ENCODE data around the gene ARID1B. TPM values are rescaled to one million over a fixed set of nuclear protein-coding genes. Genes with fewer than 3 reads are reported as not detected.
"Not testable (repeated sequence)": the region's sequence is repeated elsewhere in the genome, so short reads cannot be mapped to it uniquely, and the experiment has no call there.

ARID1B gene
- total and polyA plus RNA-seq, 9 donors = 44.2 to 72.5 (median 63.5) TPM

GRCh38 chr6:156980948-156981347, 203.8 kb downstream of the ARID1B start:
- Histone ChIP-seq H3K4me1 (ENCODE audit: control insufficient read depth, insufficient read depth, low read length) (peaks cover 8% of the 10 kb centered on the region), H3K36me3 (ENCODE audit: control insufficient read depth, insufficient read depth, low read length) (no peaks in the 10 kb centered on the region), H3K9me3 (replicated peaks; ENCODE audit: control insufficient read depth, low read depth, low read length) (no peaks in the 10 kb centered on the region), H3K4me3 (ENCODE audit: low read length) (no peak overlapping the region), H3K27ac (ENCODE audit: low read length) (no peak overlapping the region), H3K27me3 (ENCODE audit: control insufficient read depth, insufficient read depth, low read length) (no peaks in the 10 kb centered on the region)
- DNase-seq = no peak
- WGBS (ENCODE audit: insufficient coverage) = no CpG with 5 or more reads among the region's 2 CpGs

GRCh38 chr6:156982168-156982567, 205.0 kb downstream of the ARID1B start:
- Histone ChIP-seq H3K27ac (ENCODE audit: low read length) (no peak overlapping the region), H3K4me3 (ENCODE audit: low read length) (no peak overlapping the region), H3K9me3 (replicated peaks; ENCODE audit: control insufficient read depth, low read depth, low read length) (no peaks in the 10 kb centered on the region), H3K27me3 (ENCODE audit: control insufficient read depth, insufficient read depth, low read length) (no peaks in the 10 kb centered on the region), H3K4me1 (ENCODE audit: control insufficient read depth, insufficient read depth, low read length) (peaks cover 5% of the 10 kb centered on the region), H3K36me3 (ENCODE audit: control insufficient read depth, insufficient read depth, low read length) (no peaks in the 10 kb centered on the region)
- 83% methylated on average over 1 of the region's 3 CpGs for WGBS (ENCODE audit: insufficient coverage)
- no peak for DNase-seq

DNA sequence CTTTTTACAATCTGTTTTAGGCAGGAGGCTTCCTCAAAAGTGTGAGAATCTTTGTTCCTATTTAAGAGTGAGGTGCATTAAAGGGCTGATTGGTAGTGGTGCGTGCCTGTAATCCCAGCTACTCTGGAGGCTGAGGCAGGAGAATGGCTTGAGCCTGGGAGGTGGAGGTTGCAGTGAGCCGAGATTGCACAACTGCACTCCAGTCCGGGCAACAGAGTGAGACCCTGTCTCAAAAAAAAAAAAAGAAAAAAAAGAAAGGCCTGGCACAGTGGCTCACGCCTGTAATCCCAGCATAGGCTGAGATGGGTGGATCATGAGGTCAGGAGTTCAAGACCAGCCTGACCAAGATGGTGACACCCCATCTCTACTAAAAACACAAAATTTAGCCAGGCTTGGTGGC, 205.7 kb downstream of the ARID1B start:
- H3K27ac ChIP-seq (ENCODE audit: low read length); H3K9me3 ChIP-seq (replicated peaks; ENCODE audit: control insufficient read depth, low read depth, low read length); DNase-seq; H3K4me3 ChIP-seq (ENCODE audit: low read length); H3K27me3 ChIP-seq (ENCODE audit: control insufficient read depth, insufficient read depth, low read length); H3K36me3 ChIP-seq (ENCODE audit: control insufficient read depth, insufficient read depth, low read length); H3K4me1 ChIP-seq (ENCODE audit: control insufficient read depth, insufficient read depth, low read length): not testable (repeated sequence)
- 82% methylated on average over 1 of the region's 4 CpGs for WGBS (ENCODE audit: insufficient coverage)

GRCh38 chr6:156984178-156984738, 207.1 kb downstream of the ARID1B start:
- no peaks in the 10 kb centered on the region for H3K36me3 ChIP-seq (ENCODE audit: control insufficient read depth, insufficient read depth, low read length)
- peaks cover 2% of the 10 kb centered on the region for H3K4me1 ChIP-seq (ENCODE audit: control insufficient read depth, insufficient read depth, low read length)
- no peak for DNase-seq
- no peaks in the 10 kb centered on the region for H3K9me3 ChIP-seq (replicated peaks; ENCODE audit: control insufficient read depth, low read depth, low read length)
- no peak overlapping the region for H3K4me3 ChIP-seq (ENCODE audit: low read length)
- 89% methylated on average over 2 of the region's 3 CpGs for WGBS (ENCODE audit: insufficient coverage)
- H3K27me3 ChIP-seq (ENCODE audit: control insufficient read depth, insufficient read depth, low read length) = no peaks in the 10 kb centered on the region
- no peak overlapping the region for H3K27ac ChIP-seq (ENCODE audit: low read length)

DNA sequence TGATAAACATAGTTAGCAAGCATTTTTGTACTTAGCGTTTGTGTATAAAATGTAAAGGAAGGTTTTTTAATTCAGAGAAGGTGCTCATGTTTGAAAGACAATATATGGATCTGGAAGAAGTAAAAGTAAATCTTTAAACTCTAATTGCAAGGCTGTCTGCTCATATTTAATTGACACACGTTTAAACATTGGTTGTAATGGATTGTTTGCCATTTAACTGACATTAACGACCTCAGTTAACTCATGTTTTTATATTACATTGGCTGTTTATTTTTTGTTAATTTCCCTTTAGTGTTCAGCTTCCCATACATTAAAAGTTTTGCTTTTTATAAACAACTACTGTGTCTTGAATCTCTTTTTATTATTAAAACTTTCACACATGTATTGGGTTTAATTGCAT, 208.1 kb downstream of the ARID1B start:
- H3K27ac ChIP-seq (ENCODE audit: low read length) = no peak overlapping the region
- no peaks in the 10 kb centered on the region for H3K36me3 ChIP-seq (ENCODE audit: control insufficient read depth, insufficient read depth, low read length)
- peaks cover 2% of the 10 kb centered on the region for H3K4me1 ChIP-seq (ENCODE audit: control insufficient read depth, insufficient read depth, low read length)
- H3K27me3 ChIP-seq (ENCODE audit: control insufficient read depth, insufficient read depth, low read length) = no peaks in the 10 kb centered on the region
- no CpG with 5 or more reads among the region's 3 CpGs for WGBS (ENCODE audit: insufficient coverage)
- H3K4me3 ChIP-seq (ENCODE audit: low read length) = no peak overlapping the region
- no peak for DNase-seq
- no peaks in the 10 kb centered on the region for H3K9me3 ChIP-seq (replicated peaks; ENCODE audit: control insufficient read depth, low read depth, low read length)

GRCh38 chr6:156988276-156989158, 211.3 kb downstream of the ARID1B start:
- Histone ChIP-seq H3K4me3 (ENCODE audit: low read length) (no peak overlapping the region), H3K9me3 (replicated peaks; ENCODE audit: control insufficient read depth, low read depth, low read length) (no peaks in the 10 kb centered on the region), H3K27me3 (ENCODE audit: control insufficient read depth, insufficient read depth, low read length) (no peaks in the 10 kb centered on the region), H3K27ac (ENCODE audit: low read length) (no peak overlapping the region), H3K4me1 (ENCODE audit: control insufficient read depth, insufficient read depth, low read length) (peaks cover 4% of the 10 kb centered on the region), H3K36me3 (ENCODE audit: control insufficient read depth, insufficient read depth, low read length) (no peaks in the 10 kb centered on the region)
- DNase-seq = no peak
- WGBS (ENCODE audit: insufficient coverage) = 70% methylated on average over 2 of the region's 6 CpGs

- Histone ChIP-seq H3K4me3 (ENCODE audit: low read length) (no peak overlapping the region), H3K27ac (ENCODE audit: low read length) (no peak overlapping the region), H3K4me1 (ENCODE audit: control insufficient read depth, insufficient read depth, low read length) (peaks cover 4% of the 10 kb centered on the region), H3K9me3 (replicated peaks; ENCODE audit: control insufficient read depth, low read depth, low read length) (no peaks in the 10 kb centered on the region), H3K27me3 (ENCODE audit: control insufficient read depth, insufficient read depth, low read length) (no peaks in the 10 kb centered on the region), H3K36me3 (ENCODE audit: control insufficient read depth, insufficient read depth, low read length) (no peaks in the 10 kb centered on the region)
- no peak for DNase-seq
- 95% methylated on average over 3 of the region's 8 CpGs for WGBS (ENCODE audit: insufficient coverage)
These were observed 212.1 kb downstream of the ARID1B start for GRCh38 chr6:156989159-156989806.

DNA sequence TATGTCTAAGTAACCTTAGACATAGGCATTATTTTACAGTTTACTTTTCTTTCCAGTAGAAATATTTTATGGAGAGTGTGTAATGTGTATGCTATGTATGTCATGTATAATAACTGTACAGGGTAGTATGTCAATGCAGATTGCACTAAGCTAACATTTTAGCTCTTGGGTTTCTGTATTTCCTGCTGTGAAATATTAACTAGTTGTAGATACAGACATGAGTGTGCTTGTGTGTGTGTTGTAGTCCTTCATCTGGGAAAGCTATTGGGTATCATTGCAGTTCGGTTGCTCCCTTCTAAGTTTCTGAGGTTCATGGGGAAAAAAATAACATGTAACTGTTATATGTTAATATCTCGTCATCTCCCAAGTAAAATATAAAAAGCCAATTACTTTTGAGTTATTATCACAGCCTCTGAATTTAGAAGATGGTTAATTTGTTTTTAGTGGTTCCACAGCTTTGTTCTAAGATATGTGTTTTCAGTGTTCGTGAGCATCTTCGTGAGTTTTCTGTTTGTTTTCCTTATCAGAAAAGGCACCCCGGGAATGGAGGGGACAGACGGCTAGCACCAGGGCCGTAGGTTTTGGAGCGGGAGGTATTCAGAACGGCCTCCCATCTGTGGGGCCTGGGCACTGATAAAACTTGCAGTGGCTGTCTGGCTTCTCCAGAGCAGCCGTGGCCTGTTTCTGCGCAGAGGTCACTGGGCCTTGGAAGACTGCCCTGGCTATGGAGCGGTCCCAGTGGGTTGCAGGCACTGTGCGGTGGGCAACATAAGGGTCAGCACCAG, 215.0 kb downstream of the ARID1B start:
- H3K27me3 ChIP-seq (ENCODE audit: control insufficient read depth, insufficient read depth, low read length) = no peaks in the 10 kb centered on the region
- no peaks in the 10 kb centered on the region for H3K9me3 ChIP-seq (replicated peaks; ENCODE audit: control insufficient read depth, low read depth, low read length)
- peaks cover 11% of the 10 kb centered on the region for H3K4me1 ChIP-seq (ENCODE audit: control insufficient read depth, insufficient read depth, low read length)
- H3K27ac ChIP-seq (ENCODE audit: low read length) = no peak overlapping the region
- DNase-seq = no peak
- H3K36me3 ChIP-seq (ENCODE audit: control insufficient read depth, insufficient read depth, low read length) = no peaks in the 10 kb centered on the region
- H3K4me3 ChIP-seq (ENCODE audit: low read length) = no peak overlapping the region
- 65% methylated on average over 11 of the region's 13 CpGs for WGBS (ENCODE audit: insufficient coverage)

DNA sequence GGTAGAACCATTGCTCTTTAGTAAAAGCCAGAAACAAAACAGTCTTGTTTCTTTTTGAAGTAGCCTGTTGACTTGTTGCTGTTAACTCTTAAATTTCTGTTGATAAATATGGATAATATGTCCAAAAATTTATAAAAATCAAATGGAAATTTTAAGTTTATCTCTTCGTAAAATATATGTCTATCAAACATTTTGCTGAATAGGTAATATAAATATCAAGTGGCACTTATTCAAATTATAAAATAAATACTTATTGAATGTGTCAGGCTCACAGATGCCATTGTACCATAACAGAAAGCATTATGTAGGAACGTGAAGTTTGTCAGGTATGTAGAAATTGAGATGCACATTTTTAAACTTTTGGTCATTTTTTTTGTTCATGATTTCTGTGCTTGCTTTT, 216.5 kb downstream of the ARID1B start:
- no peak for DNase-seq
- WGBS (ENCODE audit: insufficient coverage) = 60% methylated on average over 1 of the region's 2 CpGs
- Histone ChIP-seq H3K9me3 (replicated peaks; ENCODE audit: control insufficient read depth, low read depth, low read length) (no peaks in the 10 kb centered on the region), H3K36me3 (ENCODE audit: control insufficient read depth, insufficient read depth, low read length) (no peaks in the 10 kb centered on the region), H3K27me3 (ENCODE audit: control insufficient read depth, insufficient read depth, low read length) (no peaks in the 10 kb centered on the region), H3K4me1 (ENCODE audit: control insufficient read depth, insufficient read depth, low read length) (peaks cover 9% of the 10 kb centered on the region), H3K4me3 (ENCODE audit: low read length) (no peak overlapping the region), H3K27ac (ENCODE audit: low read length) (no peak overlapping the region)
